Skin epidermis (tissue), 12 donors: ENCODE data around the gene TMEM131.
"Not testable (repeated sequence)": the region's sequence is repeated elsewhere in the genome, so short reads cannot be mapped to it uniquely, and the experiment has no call there.

Source experiments
- H3K27ac ChIP-seq, 21 experiments: fragments of 200-600 bp; sonication (generic) in 11 of 21; one replicate each; pipeline ENCODE4 v1.5.0; 2020; ENCODE audit warnings: mild to moderate bottlenecking in 3 of 21, inconsistent platforms in 2 of 21, moderate library complexity in 2 of 21
- H3K4me3 ChIP-seq, 7 experiments: fragments of 200-600 bp; sonication (generic) in 2 of 7; one replicate each; pipeline ENCODE4 v1.5.0; 2020; ENCODE audit warnings: inconsistent platforms in 2 of 7, mild to moderate bottlenecking in 2 of 7, moderate library complexity in 1 of 7

The TMEM131 gene

GRCh38 chr2:97931118-97931857 is 64.5 kb downstream of the TMEM131 start:
- H3K27ac ChIP-seq: no peak overlapping the region
- H3K4me3 ChIP-seq: no peak overlapping the region

DNA sequence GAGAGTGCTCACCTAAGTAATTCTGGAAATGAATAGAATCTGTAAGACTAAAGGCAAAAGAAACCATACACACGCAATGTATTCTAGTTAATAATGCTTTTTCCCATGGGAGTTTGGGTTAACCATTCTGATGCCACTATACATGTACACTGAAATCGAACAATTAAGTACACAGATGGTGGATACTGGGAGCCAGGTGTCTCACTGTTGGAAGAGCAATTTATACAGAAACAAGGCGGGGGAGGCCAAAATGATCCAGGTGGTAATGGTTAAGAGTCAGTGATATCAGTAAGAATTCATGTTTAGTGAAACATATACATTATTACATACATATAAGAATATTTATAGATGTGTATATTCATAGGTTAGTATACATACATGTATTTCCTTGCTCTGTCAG is 67.2 kb downstream of the TMEM131 start:
- Histone ChIP-seq H3K4me3 (no peak overlapping the region), H3K27ac (no peak overlapping the region)

DNA sequence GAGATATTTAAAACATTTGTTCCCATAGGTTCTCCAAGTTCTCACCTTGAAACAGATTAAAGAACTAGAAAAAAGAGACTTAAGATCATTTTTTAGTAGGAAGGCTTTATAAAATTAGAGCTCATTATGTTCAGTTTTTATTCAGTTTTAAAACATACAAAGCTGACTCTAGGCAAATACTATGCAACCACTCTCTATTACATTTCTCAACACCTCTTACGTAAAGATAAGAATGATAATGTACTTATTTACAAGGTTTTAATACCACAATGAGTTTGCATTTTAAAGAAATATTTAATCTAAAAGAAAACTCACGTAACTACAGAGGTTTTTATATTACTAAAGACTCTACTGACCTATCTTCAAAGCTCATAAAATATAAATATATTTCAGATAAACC is 68.8 kb downstream of the TMEM131 start:
- Histone ChIP-seq H3K4me3 (no peak overlapping the region), H3K27ac (no peak overlapping the region)

DNA sequence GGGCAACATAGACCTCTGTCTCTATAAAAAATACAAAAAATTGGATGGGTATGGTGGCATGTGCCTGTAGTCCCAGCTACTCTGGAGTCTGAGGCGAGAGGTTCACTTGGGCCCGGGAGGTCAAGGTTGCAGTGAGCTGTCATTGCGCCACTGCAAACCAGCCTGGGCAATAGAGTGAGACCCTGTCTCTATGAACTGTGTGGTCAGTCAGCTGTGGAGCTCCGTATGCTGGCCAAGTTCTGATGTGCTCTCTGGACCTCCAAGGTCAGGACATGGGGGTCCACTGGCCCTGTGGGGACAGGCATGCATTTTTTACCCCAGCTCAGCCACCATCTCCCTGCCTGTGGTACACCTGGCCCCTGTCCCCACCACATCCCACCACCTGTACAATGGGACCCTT is 71.6 kb downstream of the TMEM131 start:
- H3K27ac ChIP-seq: no peak overlapping the region
- H3K4me3 ChIP-seq: no peak overlapping the region

- no peak overlapping the region for H3K4me3 ChIP-seq
- H3K27ac ChIP-seq: no peak overlapping the region
These were observed 75.9 kb downstream of the TMEM131 start for GRCh38 chr2:97919858-97920257.

DNA sequence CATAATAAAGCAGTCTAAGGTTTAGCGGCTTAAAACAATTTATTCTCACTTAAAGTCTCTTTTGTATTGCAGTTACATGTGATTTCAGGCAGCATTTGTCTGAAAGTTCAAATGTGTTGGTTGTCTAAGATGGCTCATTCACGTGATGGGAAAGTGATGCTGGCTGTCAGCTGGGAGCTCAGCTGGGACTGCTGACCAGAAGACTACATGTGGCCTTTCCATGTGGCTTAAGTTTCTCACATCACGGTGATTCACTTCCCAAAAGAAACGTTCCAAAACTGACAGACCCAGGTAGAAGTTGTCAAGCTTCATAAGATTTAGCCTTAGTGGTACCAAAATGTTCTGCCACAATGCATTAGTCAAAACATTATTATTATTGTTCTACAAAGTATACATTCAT is 76.9 kb downstream of the TMEM131 start:
- H3K4me3 ChIP-seq: no peak overlapping the region
- no peak overlapping the region for H3K27ac ChIP-seq

- not testable (repeated sequence) for H3K4me3 ChIP-seq, H3K27ac ChIP-seq
These were observed 78.1 kb downstream of the TMEM131 start for GRCh38 chr2:97917668-97918067.

DNA sequence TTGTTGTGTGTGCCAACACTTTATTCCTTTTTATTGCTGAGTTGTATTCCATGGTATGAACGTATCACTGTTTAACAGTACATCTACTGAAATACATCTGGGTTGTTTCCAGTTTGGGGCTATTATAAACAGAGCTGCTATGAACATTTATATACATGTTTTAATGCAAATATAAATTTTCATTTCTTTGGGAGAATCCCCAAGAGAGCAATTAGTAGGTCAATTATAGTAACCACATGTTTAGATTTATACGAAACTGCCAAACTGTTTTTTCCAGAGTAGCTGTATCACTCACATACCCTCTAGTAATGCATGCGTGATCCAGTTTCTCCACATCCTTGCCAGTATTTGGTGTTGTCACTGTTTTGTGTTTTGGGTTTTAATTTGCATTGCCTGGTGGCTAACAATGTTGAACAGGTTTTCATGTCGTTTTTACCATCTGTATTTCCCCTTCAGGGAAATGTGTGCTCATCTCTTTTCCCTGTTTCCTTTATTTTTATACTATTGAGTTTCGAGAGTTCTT is 81.0 kb downstream of the TMEM131 start:
- H3K27ac ChIP-seq: no peak overlapping the region
- H3K4me3 ChIP-seq: no peak overlapping the region

DNA sequence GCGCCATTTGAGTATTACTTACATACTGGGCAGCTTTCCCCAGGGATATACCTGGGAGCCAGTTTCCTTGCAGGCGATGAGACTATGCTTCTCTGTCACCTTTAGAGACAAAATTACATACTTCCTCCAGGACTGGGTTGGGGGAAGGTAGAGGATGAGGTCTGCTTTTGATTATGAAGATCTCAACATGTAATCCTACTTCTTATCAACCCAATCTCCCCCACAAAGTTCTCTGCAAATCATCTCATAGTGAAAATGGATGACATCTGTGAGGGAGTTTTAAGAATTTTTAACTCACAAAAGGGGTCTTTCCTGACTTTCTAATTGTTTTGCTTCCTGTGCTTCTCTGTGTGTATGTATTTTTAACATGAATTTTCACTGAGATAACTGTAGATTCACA is 81.9 kb downstream of the TMEM131 start:
- H3K4me3 ChIP-seq: no peak overlapping the region
- H3K27ac ChIP-seq: no peak overlapping the region

DNA sequence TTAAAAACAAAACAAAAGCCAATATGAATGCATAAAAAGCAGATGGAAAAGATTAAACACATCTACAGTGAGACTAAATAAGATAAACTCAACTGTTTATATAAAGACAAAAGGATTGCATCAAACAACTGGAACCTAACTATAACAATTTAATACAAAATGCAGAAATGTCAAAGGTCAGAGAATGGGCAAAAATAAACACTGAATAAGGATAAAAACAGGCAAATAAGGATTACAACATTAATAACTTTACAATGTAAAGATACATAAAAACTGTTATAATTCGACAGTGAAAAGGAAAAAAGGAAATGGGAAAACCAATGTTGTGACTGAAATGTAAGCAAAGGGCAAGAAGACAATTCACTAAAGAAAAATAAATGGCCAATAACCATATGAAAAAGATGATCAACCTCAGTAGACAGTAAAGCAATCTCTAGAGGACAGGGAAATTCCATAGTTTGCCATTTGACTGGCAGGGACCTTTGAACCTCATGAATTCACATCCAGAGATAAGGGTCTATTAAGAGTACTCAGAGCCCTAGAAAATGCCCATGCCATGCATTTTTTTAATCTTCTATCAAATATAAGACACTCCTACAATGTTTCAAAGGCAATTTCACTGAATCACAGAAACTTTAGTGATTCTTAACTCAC is 83.7 kb downstream of the TMEM131 start:
- Histone ChIP-seq H3K4me3 (no peak overlapping the region), H3K27ac (no peak overlapping the region)

DNA sequence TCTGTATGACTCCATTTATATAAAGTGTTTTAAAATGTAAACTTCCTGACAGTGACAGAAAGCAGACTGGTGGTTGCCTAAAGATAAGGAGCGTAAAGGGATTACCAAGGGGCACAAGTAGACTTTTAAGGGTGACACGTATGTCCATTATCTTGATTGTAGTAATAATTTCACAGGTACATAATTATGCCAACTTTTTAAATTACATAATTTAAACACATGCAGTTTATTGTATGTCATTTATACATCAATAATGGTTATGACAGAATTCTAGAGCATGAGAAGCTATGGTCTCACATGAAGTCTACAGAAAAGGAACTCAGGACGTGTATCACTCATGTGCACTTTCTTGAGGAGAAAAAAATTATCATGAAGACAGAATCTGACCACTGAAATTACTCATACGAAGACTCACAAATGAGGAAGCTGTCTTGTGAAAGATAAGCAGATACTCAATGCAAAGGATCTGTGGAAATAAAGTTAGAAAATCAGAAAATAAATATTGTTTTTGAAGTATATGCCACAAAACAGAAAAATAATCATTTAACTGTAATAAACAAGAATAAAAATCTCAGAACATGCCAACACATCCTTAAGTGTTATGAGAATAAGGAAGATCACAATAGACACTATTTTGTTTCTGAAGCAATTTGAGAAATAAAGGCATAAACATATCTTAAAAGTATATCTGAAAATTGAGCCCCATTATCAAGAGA is 84.4 kb downstream of the TMEM131 start:
- no peak overlapping the region for H3K27ac ChIP-seq
- H3K4me3 ChIP-seq: no peak overlapping the region

- H3K27ac ChIP-seq: no peak overlapping the region
- H3K4me3 ChIP-seq: no peak overlapping the region
These were observed 85.1 kb downstream of the TMEM131 start for GRCh38 chr2:97910403-97911205.

DNA sequence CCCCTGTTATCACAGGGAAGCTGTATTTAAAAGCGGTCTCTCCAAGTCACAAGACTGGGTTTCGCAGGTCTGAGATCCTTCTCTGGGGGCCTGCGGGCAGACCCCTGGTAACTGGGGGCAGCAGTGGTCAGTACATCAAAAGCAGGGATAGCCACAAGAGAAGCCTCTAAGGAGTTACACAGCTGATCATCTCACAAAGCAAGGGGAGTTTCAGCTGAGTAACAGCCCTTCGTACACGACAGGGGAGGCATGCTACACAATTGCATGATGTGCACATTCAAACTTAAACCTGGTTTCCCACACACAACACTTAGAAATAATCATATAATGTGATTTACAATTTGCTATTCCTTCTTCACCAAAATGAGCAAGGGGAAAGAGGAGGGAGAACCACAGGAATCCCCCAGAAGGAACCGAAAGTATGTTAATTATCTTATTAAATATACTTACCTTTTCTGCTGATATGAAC is 87.5 kb downstream of the TMEM131 start:
- H3K4me3 ChIP-seq: no peak overlapping the region
- no peak overlapping the region for H3K27ac ChIP-seq

DNA sequence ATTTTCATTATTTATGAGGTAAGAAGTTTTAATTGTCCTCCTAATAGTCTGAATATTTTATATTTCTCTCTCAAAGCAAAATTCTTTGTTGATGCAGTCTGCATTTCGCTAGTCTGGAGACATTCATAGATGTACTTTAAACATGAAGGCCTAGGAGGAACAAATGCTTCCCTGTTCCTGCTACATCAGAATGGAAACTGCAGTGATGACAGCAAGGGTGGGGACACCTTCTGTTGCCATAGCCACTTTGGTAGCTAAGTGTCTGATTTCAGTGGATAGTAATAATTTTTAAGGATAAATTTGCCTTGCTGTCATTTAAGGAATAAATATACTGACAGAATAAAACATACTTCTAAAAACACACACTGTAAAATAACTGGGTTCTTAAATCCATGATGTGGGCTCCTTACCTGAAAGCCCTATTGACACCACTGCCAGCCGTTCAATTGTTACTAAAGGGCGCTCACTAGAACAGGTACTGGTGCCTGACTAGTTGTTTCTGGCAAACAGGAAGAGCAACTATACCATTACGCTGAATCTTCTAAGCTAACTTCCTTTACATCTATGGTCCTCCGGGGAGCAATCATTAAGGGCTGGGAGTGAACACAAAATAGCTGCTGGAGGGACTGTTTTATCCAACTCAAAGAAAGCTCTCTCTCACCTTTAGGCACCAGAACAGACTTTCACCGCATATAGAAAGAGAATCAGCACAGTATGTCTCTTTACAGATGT is 88.2 kb downstream of the TMEM131 start:
- Histone ChIP-seq H3K4me3 (no peak overlapping the region), H3K27ac (no peak overlapping the region)

DNA sequence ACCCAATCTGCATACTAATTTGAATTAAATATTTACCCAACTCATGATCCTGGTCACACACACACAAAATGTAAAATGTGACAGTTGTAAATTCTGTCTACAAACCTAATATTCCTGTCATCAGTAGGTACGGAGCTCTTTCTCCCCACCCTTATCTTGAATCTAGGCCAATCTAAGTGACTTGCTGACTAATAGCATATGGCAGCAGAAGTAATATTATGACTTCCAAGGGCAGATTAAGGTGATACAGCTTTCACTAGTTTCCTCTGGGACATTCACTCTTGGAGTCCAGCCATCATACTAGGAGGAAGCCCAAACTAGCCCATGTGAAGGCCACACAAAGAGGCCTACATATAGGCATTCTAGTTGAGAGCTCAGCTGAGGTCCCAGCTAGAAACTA is 89.4 kb downstream of the TMEM131 start:
- H3K27ac ChIP-seq: no peak overlapping the region
- no peak overlapping the region for H3K4me3 ChIP-seq

DNA sequence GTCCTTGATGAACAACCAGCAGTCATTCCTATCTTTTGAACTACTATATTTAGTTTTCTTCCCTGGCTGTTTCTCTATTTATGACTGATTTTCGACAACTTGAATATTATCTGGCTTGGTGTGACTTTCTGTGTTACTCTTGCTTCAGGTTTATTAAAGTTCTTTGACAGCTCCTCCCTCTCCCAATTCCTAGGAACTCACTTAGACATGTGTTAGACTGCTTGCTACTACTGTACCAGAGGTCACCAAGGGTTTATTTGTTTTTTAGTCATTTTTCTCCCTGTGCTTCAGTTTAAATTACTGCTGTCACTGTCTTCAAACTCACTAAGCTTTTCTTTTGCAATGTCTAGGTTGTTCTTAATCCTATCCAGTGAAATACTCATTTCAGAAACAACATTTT is 90.5 kb downstream of the TMEM131 start:
- no peak overlapping the region for H3K4me3 ChIP-seq
- H3K27ac ChIP-seq: no peak overlapping the region

DNA sequence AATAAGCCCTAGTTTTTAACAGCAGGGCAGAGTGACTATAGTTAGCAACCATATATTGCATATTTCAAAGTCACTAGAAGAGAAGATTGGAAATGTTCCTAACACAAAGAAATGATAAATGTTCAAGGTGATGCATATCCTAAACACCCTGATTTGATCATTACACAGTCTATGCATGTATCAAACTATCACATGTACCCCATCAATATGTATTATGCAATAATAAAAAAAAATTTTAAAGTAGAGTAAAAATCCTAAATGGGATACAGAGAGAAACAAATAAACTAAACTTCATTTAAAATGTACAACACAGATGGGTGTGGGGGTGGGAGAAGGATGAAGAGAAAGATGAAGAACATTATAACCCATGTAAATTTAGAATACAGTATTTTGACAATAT is 93.9 kb downstream of the TMEM131 start:
- Histone ChIP-seq H3K4me3 (no peak overlapping the region), H3K27ac (no peak overlapping the region)

DNA sequence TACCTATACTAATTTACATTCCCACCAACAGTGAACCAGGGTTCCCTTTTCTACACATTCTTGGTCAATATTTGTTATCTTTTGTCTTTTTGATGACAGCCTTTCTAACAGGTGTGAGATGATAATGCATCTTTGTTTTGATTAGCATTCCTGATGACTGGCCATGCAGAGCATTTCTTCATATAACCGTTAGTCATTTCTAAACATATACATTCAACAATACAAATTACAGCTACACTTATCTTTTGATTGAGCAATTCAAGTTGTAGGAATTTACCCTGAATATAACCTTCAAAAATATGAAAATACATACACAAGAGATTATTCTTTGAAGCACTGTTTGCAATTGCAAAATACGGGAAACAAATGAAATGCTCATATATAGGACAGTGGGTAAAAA is 94.9 kb downstream of the TMEM131 start:
- H3K27ac ChIP-seq: no peak overlapping the region
- no peak overlapping the region for H3K4me3 ChIP-seq

- H3K4me3 ChIP-seq, H3K27ac ChIP-seq: not testable (repeated sequence)
These were observed 102.7 kb downstream of the TMEM131 start for GRCh38 chr2:97893042-97893441.
